K562 (cell line): ENCODE measurements around the gene PRR30. TPM values are rescaled to one million over a fixed set of nuclear protein-coding genes. Genes with fewer than 3 reads are reported as not detected.
A peak's percentile ranks its signal among the peaks of the same experiment; 100 is the strongest.

Source experiments
- ATF1 ChIP-seq, 2 experiments: fragments of 450-650 bp in 1 of 2; IDR thresholded peaks; 2 replicates each; pipeline ENCODE4 v1.6.1; 2016; ENCODE audit warnings: missing compliant biosample characterization in 1 of 2, missing genetic modification characterization in 1 of 2
- ATF7 ChIP-seq: fragments of 450-650 bp; IDR thresholded peaks from 2 replicates; pipeline ENCODE4 v1.7.1; 2014; ENCODE audit warnings: mild to moderate bottlenecking, moderate library complexity
- CBFA2T2 ChIP-seq: fragments of 450-650 bp; conservative IDR thresholded peaks from 2 replicates; pipeline ENCODE4 v1.6.1; 2017; ENCODE audit warnings: mild to moderate bottlenecking
- EP300 ChIP-seq: IDR thresholded peaks from 2 replicates; pipeline ENCODE4 v1.6.1; 2012; ENCODE audit warnings: low read length, improper control_type of control experiment
- FOS ChIP-seq: IDR thresholded peaks from 3 replicates; pipeline ENCODE4 v1.6.1; 2011; ENCODE audit not compliant: insufficient read length; ENCODE audit errors: extremely low read depth
- HINFP ChIP-seq: fragments of 450-650 bp; conservative IDR thresholded peaks from 2 replicates; pipeline ENCODE4 v1.6.1; 2016; ENCODE audit warnings: missing genetic modification characterization, low read depth, mild to moderate bottlenecking, control low read depth, missing compliant biosample characterization
- HOMEZ ChIP-seq: fragments of 250-450 bp; sonication (Bioruptor Pico); IDR thresholded peaks from 2 replicates; pipeline ENCODE4 v1.4.0; 2020; ENCODE audit warnings: mild to moderate bottlenecking, moderate library complexity
- KLF13 ChIP-seq: fragments of 450-650 bp; IDR thresholded peaks from 2 replicates; pipeline ENCODE4 v1.6.1; 2016; ENCODE audit warnings: missing genetic modification characterization, low read depth, mild to moderate bottlenecking, missing compliant biosample characterization, moderate library complexity, borderline replicate concordance
- MAFK ChIP-seq: IDR thresholded peaks from 2 replicates; pipeline ENCODE4 v1.6.1; 2011; ENCODE audit warnings: low read length, improper control_type of control experiment
- RNF219 ChIP-seq: fragments of 250-450 bp; sonication (Bioruptor Pico); IDR thresholded peaks from 2 replicates; pipeline ENCODE4 v1.5.0; 2022; ENCODE audit warnings: mild to moderate bottlenecking
- TOE1 ChIP-seq, 2 experiments: fragments of 450-650 bp in 1 of 2; sonication (generic) in 1 of 2; formaldehyde crosslinking in 1 of 2; IDR thresholded peaks; 2 replicates each; pipeline versions ENCODE4 v1.7.1 to v1.8.0; 2016 to 2022; ENCODE audit warnings: borderline replicate concordance in 2 of 2, mild to moderate bottlenecking in 2 of 2, antibody characterized with exemption in 1 of 2, inconsistent platforms in 1 of 2, low read depth in 1 of 2, missing genetic modification reagents in 1 of 2, moderate library complexity in 1 of 2
- TRIM28 ChIP-seq: fragments of 450-650 bp; IDR thresholded peaks from 2 replicates; pipeline ENCODE4 v1.6.1; 2017
- ZNF407 ChIP-seq: fragments of 450-650 bp; IDR thresholded peaks from 2 replicates; pipeline ENCODE4 v1.6.1; 2016; ENCODE audit warnings: low read depth
- polyA plus RNA-seq, 8 experiments: library from polyadenylated mRNA; depleted of rRNA in 4 of 8; stranded (reverse) in 5 of 8; unstranded in 3 of 8; fragments of >200 nt; fragmentation: Nextera tagmentation in 2 of 8; fragmentation: Illumina TruSeq in 1 of 8; extraction: Ambion mirVana in 2 of 8; extraction: Trizol in 1 of 8; gene quantifications; 2 replicates each; pipeline versions ENCODE4 v1.2.1 to v1.2.3, GENCODE V29; 2011 to 2014; ENCODE audit warnings: inconsistent platforms in 1 of 8, missing spikeins in 1 of 8
- total RNA-seq, 7 experiments: library from RNA; depleted of rRNA in 6 of 7; stranded (reverse); fragments of >200 nt in 6 of 7; fragmentation: Illumina TruSeq in 2 of 7; extraction: Trizol in 2 of 7; gene quantifications; 2 replicates each; pipeline versions ENCODE4 v1.2.1 to v1.2.3, GENCODE V29; 2011 to 2021; ENCODE audit warnings: low replicate concordance in 1 of 7

PRR30 gene
- total and polyA plus RNA-seq, 9 of the 15 experiments (the other 6 are each of a cell fraction or from before 2014, with no cell fraction given), result not detected

- TF ChIP-seq HOMEZ (no peak), TOE1 (IDR thresholded peaks at IDR 0.05; ENCODE audit: borderline replicate concordance) (no peak; the same call in 1 of the 2 replicates), TOE1 (CRISPR knock-in tag; IDR thresholded peaks at IDR 0.05; ENCODE audit: borderline replicate concordance, low read depth) (no peak), TRIM28 (no peak), MAFK (no peak), EP300 (peak; percentile 89), CBFA2T2 (peak; percentile 73), ATF7 (peak; percentile 28; the same call in 1 of the 2 replicates), ZNF407 (no peak), FOS (no peak), RNF219 (CRISPR knock-in tag) (no peak), ATF1 (CRISPR knock-in tag; IDR thresholded peaks at IDR 0.05) (no peak), ATF1 (tag; IDR thresholded peaks at IDR 0.05) (peak; percentile 58; the same call in 1 of the 2 replicates), HINFP (tag) (no peak), KLF13 (tag) (no peak)
Measured at GRCh38 chr2:27092696-27093429, 46.3 kb downstream of the PRR30 start (continued).
